Esophagus squamous epithelium (tissue), 5 donors: ENCODE measurements around the gene SPRY1. TPM values are rescaled to one million over a fixed set of nuclear protein-coding genes. Genes with fewer than 3 reads are reported as not detected.

Source experiments
- DNase-seq: peaks from one replicate; lab custom pipeline; 2025; lab: John Stamatoyannopoulos, UW
- H3K27ac ChIP-seq, 4 donors: fragments of 200-600 bp; sonication (generic); one replicate each; pipeline ENCODE4 v1.5.1; 2016 to 2019; ENCODE audit warnings: mild to moderate bottlenecking in 1 of 4
- H3K27me3 ChIP-seq, 4 donors: fragments of 200-600 bp; sonication (generic); 1 replicate in 3 of 4; 2 replicates in 1 of 4; pipeline versions ENCODE4 v1.5.1 to v1.6.0; 2017 to 2021; ENCODE audit warnings: antibody characterized with exemption in 1 of 4
- H3K36me3 ChIP-seq, 3 donors: fragments of 200-600 bp; sonication (generic); one replicate each; pipeline ENCODE4 v1.5.1; 2016 to 2019
- H3K4me1 ChIP-seq, 3 donors: fragments of 200-600 bp; sonication (generic); one replicate each; pipeline ENCODE4 v1.5.1; 2017 to 2019
- H3K4me3 ChIP-seq, 4 donors: fragments of 200-600 bp; sonication (generic); 1 replicate in 3 of 4; 2 replicates in 1 of 4; pipeline ENCODE4 v1.5.1; 2016 to 2019; ENCODE audit warnings: mild to moderate bottlenecking in 2 of 4, moderate library complexity in 1 of 4
- H3K9me3 ChIP-seq, 3 donors: fragments of 200-600 bp; sonication (generic); one replicate each; pipeline ENCODE4 v1.5.1; 2016 to 2019
- POLR2A ChIP-seq, 4 donors: fragments of 450-650 bp; IDR thresholded peaks; one replicate each; pipeline ENCODE4 v1.6.1; 2017; ENCODE audit warnings: antibody characterized with exemption in 4 of 4, mild to moderate bottlenecking in 4 of 4, moderate library complexity in 3 of 4
- WGBS, 2 donors: methylation state at CpG; one replicate each; pipeline ENCODE4 v1.1.5; 2018; 5-methylcytosine and 5-hydroxymethylcytosine counted together
- intact Hi-C: fragments of 100-400 bp; cut with DNase I; formaldehyde crosslinking; loops from one replicate; pipeline ENCODE4 v1.15.0; 2022
- total RNA-seq, 4 donors: library from RNA; depleted of rRNA; stranded (reverse); fragments of >200 nt; gene quantifications; one replicate each; pipeline ENCODE4 v1.1.0, GENCODE V29; 2016
- TF ChIP-seq, protein P1 (sequence below), 6 experiments: fragments of 450-650 bp in 4 of 6; fragments of 200-600 bp in 2 of 6; sonication (generic) in 2 of 6; IDR thresholded peaks; one replicate each; pipeline ENCODE4 v1.5.1; 2016 to 2019; ENCODE audit warnings: antibody characterized with exemption in 6 of 6, mild to moderate bottlenecking in 4 of 6, moderate library complexity in 4 of 6
- donor health status: DM: yes; HTN: yes; CAD: no.

The SPRY1 gene
- total RNA-seq, 4 donors from 2014 or later = 14.2 to 60.3 (median 23.2) TPM

DNA sequence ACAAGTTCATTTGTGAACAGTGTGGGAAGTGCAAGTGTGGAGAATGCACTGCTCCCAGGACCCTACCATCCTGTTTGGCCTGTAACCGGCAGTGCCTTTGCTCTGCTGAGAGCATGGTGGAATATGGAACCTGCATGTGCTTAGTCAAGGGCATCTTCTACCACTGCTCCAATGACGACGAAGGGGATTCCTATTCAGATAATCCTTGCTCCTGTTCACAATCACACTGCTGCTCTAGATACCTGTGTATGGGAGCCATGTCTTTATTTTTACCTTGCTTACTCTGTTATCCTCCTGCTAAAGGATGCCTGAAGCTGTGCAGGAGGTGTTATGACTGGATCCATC is 5.5 kb downstream of the SPRY1 start:
- Histone ChIP-seq H3K27me3 (peaks cover 0 to 7% (median 0%) of the 10 kb centered on the region in 4 donors), H3K36me3 (peaks cover 0 to 32% (median 4%) of the 10 kb centered on the region in 3 donors), H3K4me3 (peak overlapping the region in 3 of 4 donors; percentile 80 to 90 (median 88)), H3K4me1 (peaks cover 0 to 66% (median 0%) of the 10 kb centered on the region in 3 donors), H3K27ac (peak overlapping the region in 3 of 4 donors; percentile 93 to 98 (median 97)), H3K9me3 (no peaks in the 10 kb centered on the region)
- DNase-seq = no peak
- no peak for TF ChIP-seq POLR2A (IDR thresholded peaks at IDR 0.05)
- TF ChIP-seq, protein P1, sequence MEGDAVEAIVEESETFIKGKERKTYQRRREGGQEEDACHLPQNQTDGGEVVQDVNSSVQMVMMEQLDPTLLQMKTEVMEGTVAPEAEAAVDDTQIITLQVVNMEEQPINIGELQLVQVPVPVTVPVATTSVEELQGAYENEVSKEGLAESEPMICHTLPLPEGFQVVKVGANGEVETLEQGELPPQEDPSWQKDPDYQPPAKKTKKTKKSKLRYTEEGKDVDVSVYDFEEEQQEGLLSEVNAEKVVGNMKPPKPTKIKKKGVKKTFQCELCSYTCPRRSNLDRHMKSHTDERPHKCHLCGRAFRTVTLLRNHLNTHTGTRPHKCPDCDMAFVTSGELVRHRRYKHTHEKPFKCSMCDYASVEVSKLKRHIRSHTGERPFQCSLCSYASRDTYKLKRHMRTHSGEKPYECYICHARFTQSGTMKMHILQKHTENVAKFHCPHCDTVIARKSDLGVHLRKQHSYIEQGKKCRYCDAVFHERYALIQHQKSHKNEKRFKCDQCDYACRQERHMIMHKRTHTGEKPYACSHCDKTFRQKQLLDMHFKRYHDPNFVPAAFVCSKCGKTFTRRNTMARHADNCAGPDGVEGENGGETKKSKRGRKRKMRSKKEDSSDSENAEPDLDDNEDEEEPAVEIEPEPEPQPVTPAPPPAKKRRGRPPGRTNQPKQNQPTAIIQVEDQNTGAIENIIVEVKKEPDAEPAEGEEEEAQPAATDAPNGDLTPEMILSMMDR (IDR thresholded peaks at IDR 0.05) = no peak
- 72 to 85% methylated on average over 3 of the region's 3 CpGs for WGBS, 2 donors
- intact Hi-C loops = no loop called here

GRCh38 chr4:123403080-123403604 is 6.5 kb downstream of the SPRY1 start:
- 76 to 89% methylated on average over 3 of the region's 3 CpGs for WGBS, 2 donors
- intact Hi-C loops = no loop called here
- Histone ChIP-seq H3K27ac (peak overlapping the region in 3 of 4 donors; percentile 30 to 98 (median 49)), H3K4me3 (peak overlapping the region; percentile 3 to 90 (median 84)), H3K9me3 (no peaks in the 10 kb centered on the region), H3K4me1 (peaks cover 0 to 76% (median 0%) of the 10 kb centered on the region in 3 donors), H3K36me3 (peaks cover 0 to 32% (median 4%) of the 10 kb centered on the region in 3 donors), H3K27me3 (peaks cover 0 to 3% (median 0%) of the 10 kb centered on the region in 4 donors)
- DNase-seq = no peak
- TF ChIP-seq, protein P1 (IDR thresholded peaks at IDR 0.05) = no peak
- no peak for TF ChIP-seq POLR2A (IDR thresholded peaks at IDR 0.05)

DNA sequence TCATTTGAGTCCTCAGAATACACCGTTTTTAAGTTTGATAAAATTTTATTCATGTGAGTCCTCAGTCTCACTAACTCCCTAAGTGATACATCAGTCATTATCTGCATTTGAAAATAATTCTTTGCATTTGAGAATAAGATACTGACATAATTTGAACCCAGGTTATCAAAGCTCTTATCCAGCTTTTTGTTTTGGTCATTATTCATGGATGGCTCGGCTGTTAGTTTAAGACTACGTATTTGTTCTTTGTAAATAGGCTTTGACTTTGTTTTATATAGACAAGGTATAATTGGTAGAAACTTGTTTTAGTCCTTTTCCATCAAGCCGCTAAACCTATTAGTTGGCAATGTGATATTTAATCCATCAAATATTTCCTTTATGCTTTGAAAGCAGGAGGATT is 7.9 kb downstream of the SPRY1 start:
- intact Hi-C loops = no loop called here
- H3K9me3 ChIP-seq = no peaks in the 10 kb centered on the region
- peaks cover 0 to 32% (median 4%) of the 10 kb centered on the region in 3 donors for H3K36me3 ChIP-seq
- TF ChIP-seq, protein P1 (IDR thresholded peaks at IDR 0.05) = no peak
- no peak for TF ChIP-seq POLR2A (IDR thresholded peaks at IDR 0.05)
- H3K4me1 ChIP-seq = peaks cover 0 to 81% (median 0%) of the 10 kb centered on the region in 3 donors
- DNase-seq = no peak
- peak overlapping the region in 3 of 4 donors; percentile 31 to 98 (median 53) for H3K27ac ChIP-seq
- WGBS, 2 donors = 59 to 78% methylated on average over 4 of the region's 4 CpGs
- H3K4me3 ChIP-seq = peak overlapping the region in 3 of 4 donors; percentile 6 to 80 (median 21)
- H3K27me3 ChIP-seq = no peaks in the 10 kb centered on the region

DNA sequence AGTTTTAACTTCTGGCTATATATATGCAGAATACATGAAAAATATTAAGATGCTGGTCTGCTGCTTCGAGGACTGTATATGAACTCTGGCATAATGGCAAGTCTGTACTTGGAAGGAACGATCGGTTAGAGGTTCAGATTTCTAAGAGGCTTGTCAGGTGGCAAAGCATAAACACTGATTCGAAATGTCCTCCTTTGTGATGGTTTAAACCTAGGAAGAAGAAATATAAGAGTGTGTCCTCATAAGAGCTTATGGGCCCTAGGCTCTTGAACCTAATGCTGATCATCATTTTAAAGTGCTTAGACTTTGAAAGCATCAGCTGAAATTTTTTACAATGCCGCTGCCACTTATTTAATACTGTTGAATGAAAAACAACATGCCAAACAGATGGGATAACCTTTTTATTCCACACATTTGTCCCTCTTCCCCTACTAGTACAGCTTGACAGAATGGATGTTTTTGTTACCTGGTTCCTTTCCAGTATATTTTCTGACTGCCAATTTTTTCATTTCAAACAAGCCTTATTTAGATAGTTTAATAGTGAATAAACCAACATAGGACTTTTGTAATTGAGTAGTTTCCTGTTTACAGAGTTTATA is 8.8 kb downstream of the SPRY1 start:
- no peaks in the 10 kb centered on the region for H3K27me3 ChIP-seq
- H3K9me3 ChIP-seq = no peaks in the 10 kb centered on the region
- H3K4me1 ChIP-seq = peaks cover 0 to 76% (median 0%) of the 10 kb centered on the region in 3 donors
- DNase-seq = no peak
- TF ChIP-seq, protein P1 (IDR thresholded peaks at IDR 0.05) = no peak
- TF ChIP-seq POLR2A (IDR thresholded peaks at IDR 0.05) = no peak
- intact Hi-C loops = no loop called here
- H3K36me3 ChIP-seq = peaks cover 0 to 32% (median 4%) of the 10 kb centered on the region in 3 donors
- H3K27ac ChIP-seq = peak overlapping the region in 3 of 4 donors; percentile 31 to 98 (median 53)
- H3K4me3 ChIP-seq = peak overlapping the region in 3 of 4 donors; percentile 6 to 80 (median 21)
- WGBS, 2 donors = 38 to 44% methylated on average over 5 of the region's 5 CpGs

DNA sequence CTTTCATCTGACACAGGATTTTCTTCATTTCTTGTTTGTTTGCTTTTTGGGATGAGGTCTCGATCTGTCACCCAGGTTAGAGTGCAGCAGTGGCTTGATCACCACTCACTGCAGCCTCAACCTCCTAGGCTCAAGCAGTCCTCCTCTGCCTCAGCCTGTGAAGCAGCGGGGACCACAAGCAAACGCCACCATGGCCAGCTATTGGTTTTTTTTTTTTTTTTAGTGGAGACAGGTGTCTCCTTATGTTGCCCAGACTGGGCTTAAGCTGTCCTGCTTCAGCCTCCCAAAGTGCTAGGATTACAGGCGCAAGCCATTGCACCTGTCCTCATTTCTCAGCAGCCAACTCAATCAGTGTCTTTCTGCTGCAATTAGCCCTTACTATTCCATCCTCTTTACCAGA is 10.3 kb downstream of the SPRY1 start:
- H3K4me3 ChIP-seq = peak overlapping the region in 1 of 4 donors; percentile 17
- peaks cover 0 to 25% (median 3%) of the 10 kb centered on the region in 3 donors for H3K36me3 ChIP-seq
- no peak for DNase-seq
- intact Hi-C loops = no loop called here
- 84 to 85% methylated on average over 4 of the region's 4 CpGs for WGBS, 2 donors
- H3K27me3 ChIP-seq = no peaks in the 10 kb centered on the region
- TF ChIP-seq, protein P1 (IDR thresholded peaks at IDR 0.05) = no peak
- no peak for TF ChIP-seq POLR2A (IDR thresholded peaks at IDR 0.05)
- peaks cover 0 to 61% (median 0%) of the 10 kb centered on the region in 3 donors for H3K4me1 ChIP-seq
- no peaks in the 10 kb centered on the region for H3K9me3 ChIP-seq
- peak overlapping the region in 1 of 4 donors; percentile 6 for H3K27ac ChIP-seq
